Heart left ventricle (tissue), 16 donors: ENCODE measurements around the gene MON2. TPM values are rescaled to one million over a fixed set of nuclear protein-coding genes. Genes with fewer than 3 reads are reported as not detected.

Experiments used
- ATAC-seq, 4 donors: fragments of 200-7000 bp; cut with Tn5 transposase; one replicate each; pipeline ENCODE4 v1.9.1; 2020 to 2022; ENCODE audit warnings: moderate library complexity in 4 of 4, mild to moderate bottlenecking in 3 of 4, moderate number of reproducible peaks in 1 of 4
- DNase-seq, 5 donors: peaks; one replicate each; pipeline ENCODE4 v3.0.0-alpha.2; 2020
- H3K27ac ChIP-seq, 12 donors: fragments of 200-600 bp; sonication (generic) in 4 of 12; one replicate each; pipeline versions ENCODE4 v1.5.0 to v1.8.0; 2016 to 2022; ENCODE audit warnings: mild to moderate bottlenecking in 2 of 12
- H3K27me3 ChIP-seq, 9 donors: fragments of 200-600 bp; sonication (generic) in 2 of 9; one replicate each; pipeline versions ENCODE4 v1.5.1 to v1.8.0; 2016 to 2022; ENCODE audit warnings: mild to moderate bottlenecking in 3 of 9
- H3K36me3 ChIP-seq, 9 donors: fragments of 200-600 bp; sonication (generic) in 2 of 9; one replicate each; pipeline versions ENCODE4 v1.5.0 to v1.8.0; 2018 to 2022; ENCODE audit warnings: mild to moderate bottlenecking in 2 of 9
- H3K4me1 ChIP-seq, 12 donors: fragments of 200-600 bp; sonication (generic) in 4 of 12; one replicate each; pipeline versions ENCODE4 v1.5.0 to v1.8.0; 2016 to 2022; ENCODE audit warnings: mild to moderate bottlenecking in 3 of 12
- H3K4me3 ChIP-seq, 12 donors: fragments of 200-600 bp; sonication (generic) in 4 of 12; one replicate each; pipeline versions ENCODE4 v1.5.0 to v1.8.0; 2017 to 2022; ENCODE audit warnings: mild to moderate bottlenecking in 9 of 12, moderate library complexity in 4 of 12
- H3K9me3 ChIP-seq, 12 donors: fragments of 200-600 bp; sonication (generic) in 4 of 12; one replicate each; pipeline versions ENCODE4 v1.5.0 to v1.8.0; 2016 to 2022; ENCODE audit warnings: mild to moderate bottlenecking in 1 of 12
- CTCF ChIP-seq, 12 donors: fragments of 200-600 bp; sonication (generic) in 4 of 12; IDR thresholded peaks; one replicate each; pipeline versions ENCODE4 v1.5.0 to v1.8.0; 2018 to 2022; ENCODE audit warnings: antibody characterized with exemption in 12 of 12, mild to moderate bottlenecking in 5 of 12
- POLR2A ChIP-seq, 2 donors: fragments of 450-650 bp; IDR thresholded peaks; one replicate each; pipeline ENCODE4 v1.6.1; 2017; ENCODE audit warnings: antibody characterized with exemption in 2 of 2, mild to moderate bottlenecking in 2 of 2, moderate library complexity in 2 of 2
- WGBS, 4 donors: extraction: QIAGEN DNeasy Blood & Tissue Kit in 2 of 4; methylation state at CpG; one replicate each; pipeline versions ENCODE4 v1.1.5 to v1.1.7; 2013 to 2018; 5-methylcytosine and 5-hydroxymethylcytosine counted together
- intact Hi-C, 10 donors: fragments of 100-400 bp; cut with DNase I; formaldehyde crosslinking; loops; one replicate each; pipeline versions ENCODE4 v1.11.1 to v1.14.2; 2022
- polyA plus RNA-seq, 2 donors: library from polyadenylated mRNA; stranded (reverse); fragments of 200-250 nt; gene quantifications; one replicate each; pipeline ENCODE4 v1.2.3, GENCODE V29; 2013
- total RNA-seq, 9 donors: library from RNA; depleted of rRNA in 2 of 9; stranded (reverse); fragments of >200 nt in 2 of 9; fragmentation: NEBNext Ultra II Directional in 3 of 9; extraction: Animal tissue kit (Norgen Biotek cat#: 25700) in 3 of 9; gene quantifications; one replicate each; pipeline versions ENCODE4 v1.1.0 to v1.2.4, GENCODE V29; 2016 to 2023
- donor health status: ischemic (EF 13 %, LVEDD 7.1; RV severe dilation, severe dysfunction).
- donor health status: healthy with polysubstance abuse.
- donor health status: DM: no; HTN: yes; CAD: no.
- donor health status: DM: no; HTN: no; CAD: no.
- donor health status: ischemic (EF 25% LVEDD 6.9; RV normal size, moderate dysfunction).
- donor health status: ischemic (EF 25% LVEDD 5.7; RV mildly dilated, moderate dysfunction).
- donor health status: healthy.
- donor health status: DM: yes; HTN: yes; CAD: no.
- donor health status: ischemic (EF 35%, LVEDD 5.7; RV mildly dilated, moderate dysfunction).
- donor health status: nonischemic (EF 11% LVEDD 7.7; RV severe dilation, severe dysfunction).
- donor health status: DM: yes; HTN: yes; CAD: no.
- donor health status: PGD.
- donor health status: ischemic (EF 29% LVEDD 5.4; RV normal size, mild dysfunction).
- donor health status: nonischemic (EF 23%, LVEDD 6.1; RV moderate dilation, normal function).

The MON2 gene
- total and polyA plus RNA-seq, 11 donors = 8.7 to 30.6 (median 17.0) TPM

- ATAC-seq (no peak), DNase-seq (no peak)
- Histone ChIP-seq H3K27ac (peak overlapping the region; percentile 98 to 100 (median 100)), H3K4me1 (peaks cover 2 to 38% (median 20%) of the 10 kb centered on the region in 12 donors), H3K4me3 (peak overlapping the region; percentile 69 to 100 (median 88)), H3K9me3 (no peaks in the 10 kb centered on the region), H3K27me3 (no peaks in the 10 kb centered on the region), H3K36me3 (peaks cover 0 to 2% (median 0%) of the 10 kb centered on the region in 9 donors)
- intact Hi-C loops = loop anchor here (1.0 to 5.0 kb wide), 8 partner anchors 30 to 193 kb away; no protein-coding TSS in a partner anchor
- TF ChIP-seq POLR2A (IDR thresholded peaks at IDR 0.05) (no peak), CTCF (IDR thresholded peaks at IDR 0.05) (no peak)
- 35 to 44% (median 41%) methylated on average over 2 of the region's 2 CpGs for WGBS, 4 donors
These were observed 135.1 kb downstream of the MON2 start for GRCh38 chr12:62601765-62602164.

- Histone ChIP-seq H3K36me3 (peaks cover 0 to under 1% (median 0%) of the 10 kb centered on the region in 9 donors), H3K4me1 (peaks cover 2 to 38% (median 20%) of the 10 kb centered on the region in 12 donors), H3K9me3 (no peaks in the 10 kb centered on the region), H3K27me3 (no peaks in the 10 kb centered on the region), H3K4me3 (peak overlapping the region; percentile 69 to 100 (median 88)), H3K27ac (peak overlapping the region; percentile 98 to 100 (median 100))
- 0 to 2% (median 0%) methylated on average over 26 to 66 of the region's 66 CpGs for WGBS, 4 donors
- DNase-seq (peak; percentile 90 to 95 (median 94)), ATAC-seq (peak; percentile 90 to 92 (median 90))
- intact Hi-C loops = loop anchor here (1.0 to 5.0 kb wide), 8 partner anchors 29 to 192 kb away; no protein-coding TSS in a partner anchor
- TF ChIP-seq POLR2A (IDR thresholded peaks at IDR 0.05) (no peak), CTCF (IDR thresholded peaks at IDR 0.05) (no peak)
These were observed 135.8 kb downstream of the MON2 start for GRCh38 chr12:62602255-62603060.

- WGBS, 4 donors = 0% methylated on average over 50 to 94 of the region's 94 CpGs
- intact Hi-C loops = loop anchor here (1.0 to 5.0 kb wide), 6 partner anchors 28 to 192 kb away; no protein-coding TSS in a partner anchor
These were observed 136.6 kb downstream of the MON2 start for GRCh38 chr12:62603061-62603810.

More at GRCh38 chr12:62603061-62603810, 136.6 kb downstream of the MON2 start:
- DNase-seq (peak; percentile 89 to 94 (median 90)), ATAC-seq (peak; percentile 84 to 95 (median 92))
- TF ChIP-seq CTCF (IDR thresholded peaks at IDR 0.05) (peak; percentile 27 to 78 (median 54)), POLR2A (IDR thresholded peaks at IDR 0.05) (peak in 1 of 2 donors; percentile 50)
- peak overlapping the region; percentile 98 to 100 (median 100) for H3K27ac ChIP-seq
- H3K27me3 ChIP-seq = no peaks in the 10 kb centered on the region
- no peaks in the 10 kb centered on the region for H3K9me3 ChIP-seq
- H3K36me3 ChIP-seq = no peaks in the 10 kb centered on the region
- peaks cover 2 to 42% (median 20%) of the 10 kb centered on the region in 12 donors for H3K4me1 ChIP-seq
- peak overlapping the region; percentile 69 to 100 (median 88) for H3K4me3 ChIP-seq
